ENCODE measurements around the gene KIAA1217. TPM values are rescaled to one million over a fixed set of nuclear protein-coding genes. Genes with fewer than 3 reads are reported as not detected.

KIAA1217 gene
- total and polyA plus RNA-seq, 3 experiments from 2014 or later, result 0.20 TPM; not detected in 2

DNA sequence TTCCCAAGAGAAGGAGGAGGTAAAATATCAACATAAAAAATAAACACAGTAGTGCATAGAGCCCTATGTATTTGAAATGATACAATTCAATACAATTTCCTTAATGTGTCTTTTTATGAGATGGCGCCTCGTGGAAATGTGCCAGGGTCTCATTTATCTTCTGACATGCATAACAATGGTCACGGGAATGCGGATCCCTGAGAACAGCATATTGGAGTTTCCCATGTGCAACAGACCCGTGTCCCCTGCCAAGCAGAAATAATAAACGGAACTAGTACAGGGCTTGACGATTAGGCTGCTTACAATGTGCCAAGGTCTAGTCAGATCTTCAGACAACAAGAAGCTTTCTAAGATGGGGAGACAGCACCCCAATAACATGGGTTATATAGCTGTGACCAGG is 296.8 kb downstream of the KIAA1217 start:
- Mint-ChIP-seq H3K36me3 (no peaks in the 10 kb centered on the region), H3K4me3 (no peak overlapping the region)
- no peak overlapping the region for H3K27ac ChIP-seq (ENCODE audit: low read depth, low read length)

DNA sequence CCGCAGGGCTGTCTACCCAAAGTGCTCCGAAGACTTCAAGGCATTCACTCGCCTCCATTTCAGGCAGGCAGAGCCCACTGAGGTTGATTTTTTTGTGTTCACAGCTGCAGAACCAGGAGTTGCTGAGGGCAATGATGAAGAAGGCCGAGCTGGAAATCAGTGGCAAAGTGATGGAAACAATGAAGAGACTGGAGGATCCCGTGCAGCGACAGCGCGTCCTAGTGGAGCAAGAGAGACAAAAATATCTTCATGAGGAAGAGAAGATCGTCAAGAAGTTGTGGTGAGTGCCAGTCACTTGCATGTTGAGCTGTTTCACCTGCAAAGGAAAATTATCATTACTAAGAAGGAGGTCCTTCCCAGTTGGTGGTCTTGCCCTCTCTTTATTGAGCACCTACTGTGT is 304.2 kb downstream of the KIAA1217 start:
- no peaks in the 10 kb centered on the region for H3K36me3 Mint-ChIP-seq
- CTCF ChIA-PET, result no interaction called here

More for the DNA sequence above, 296.8 kb downstream of the KIAA1217 start:
- Mint-ChIP-seq H3K4me1 (no peaks in the 10 kb centered on the region), H3K27me3 (peaks cover 3 to 26% of the 10 kb centered on the region in 2 donors), H3K9me3 (peaks cover 0 to 5% (median 4%) of the 10 kb centered on the region in 5 donors), H3K27ac (no peak overlapping the region)
- Histone ChIP-seq H3K9me3 (ENCODE audit: low read length) (no peaks in the 10 kb centered on the region), H3K4me1 (ENCODE audit: insufficient read depth, low read length) (no peaks in the 10 kb centered on the region), H3K4me3 (ENCODE audit: low read length) (no peak overlapping the region), H3K27me3 (ENCODE audit: insufficient read depth, low read length, poor library complexity, severe bottlenecking) (no peaks in the 10 kb centered on the region), H3K36me3 (ENCODE audit: insufficient read depth, low read length) (no peaks in the 10 kb centered on the region)
- ChIA-PET CTCF (no interaction called here), POLR2A (no interaction called here)
- DNase-seq, result no peak

DNA sequence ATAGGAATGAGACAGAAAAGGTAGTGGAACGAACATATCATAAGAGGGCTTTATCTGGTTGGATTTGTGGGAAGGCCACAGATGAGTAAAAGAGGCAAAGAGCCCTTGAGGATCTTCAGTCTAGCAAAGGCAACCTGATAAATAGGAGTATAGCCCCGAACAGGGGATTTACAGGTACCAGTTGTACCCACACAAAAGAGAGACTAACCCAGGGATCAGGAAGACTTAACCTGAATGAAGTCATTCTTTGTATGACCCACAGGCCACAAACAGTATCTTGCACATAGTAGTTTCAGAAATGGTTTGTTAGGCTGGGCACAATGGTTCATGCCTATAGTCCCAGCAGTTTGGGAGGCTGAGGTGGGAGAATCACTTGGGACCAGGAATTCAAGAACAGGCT is 306.5 kb downstream of the KIAA1217 start:
- Histone ChIP-seq H3K4me3 (ENCODE audit: low read length) (no peak overlapping the region), H3K36me3 (ENCODE audit: insufficient read depth, low read length) (no peaks in the 10 kb centered on the region), H3K4me1 (ENCODE audit: insufficient read depth, low read length) (no peaks in the 10 kb centered on the region), H3K9me3 (ENCODE audit: low read length) (no peaks in the 10 kb centered on the region), H3K27ac (ENCODE audit: low read depth, low read length) (no peak overlapping the region), H3K27me3 (ENCODE audit: insufficient read depth, low read length, poor library complexity, severe bottlenecking) (no peaks in the 10 kb centered on the region)
- ChIA-PET CTCF (no interaction called here), POLR2A (no interaction called here)
- peaks cover 12 to 15% (median 14%) of the 10 kb centered on the region in 3 donors for H3K4me1 Mint-ChIP-seq
- no peaks in the 10 kb centered on the region for H3K9me3 Mint-ChIP-seq
- no peak for DNase-seq
- H3K4me3 Mint-ChIP-seq, result no peak overlapping the region
- no peak overlapping the region for H3K27ac Mint-ChIP-seq
- H3K27me3 Mint-ChIP-seq, result peaks cover 12 to 22% of the 10 kb centered on the region in 2 donors
- no peaks in the 10 kb centered on the region for H3K36me3 Mint-ChIP-seq

More for the DNA sequence above, 304.2 kb downstream of the KIAA1217 start:
- Histone ChIP-seq H3K27me3 (ENCODE audit: insufficient read depth, low read length, poor library complexity, severe bottlenecking) (no peaks in the 10 kb centered on the region), H3K4me1 (ENCODE audit: insufficient read depth, low read length) (no peaks in the 10 kb centered on the region), H3K27ac (ENCODE audit: low read depth, low read length) (no peak overlapping the region), H3K4me3 (ENCODE audit: low read length) (no peak overlapping the region), H3K36me3 (ENCODE audit: insufficient read depth, low read length) (no peaks in the 10 kb centered on the region), H3K9me3 (ENCODE audit: low read length) (no peaks in the 10 kb centered on the region)
- Mint-ChIP-seq H3K4me3 (no peak overlapping the region), H3K27me3 (peaks cover 6 to 12% of the 10 kb centered on the region in 2 donors), H3K4me1 (no peaks in the 10 kb centered on the region), H3K9me3 (no peaks in the 10 kb centered on the region), H3K27ac (no peak overlapping the region)
- POLR2A ChIA-PET, result no interaction called here
- no peak for DNase-seq

DNA sequence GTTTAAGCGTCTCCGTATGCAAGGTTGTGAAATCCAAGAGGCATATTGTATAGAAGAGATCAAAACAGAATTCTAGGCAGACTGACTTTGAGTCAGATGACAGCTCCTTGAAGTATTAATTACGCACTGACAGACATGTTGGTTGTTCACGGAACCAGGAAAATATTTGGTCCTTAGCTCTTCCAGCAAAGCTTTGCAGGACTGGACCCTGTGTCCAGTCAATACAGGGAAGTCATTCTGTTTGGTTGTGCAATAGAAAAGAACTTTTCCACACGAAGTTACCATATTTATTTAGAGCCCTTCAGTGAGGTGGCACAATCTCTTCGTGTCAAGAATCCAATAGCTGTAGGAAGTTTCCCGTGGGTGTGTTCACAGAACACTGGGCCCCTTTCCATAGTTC is 309.5 kb downstream of the KIAA1217 start:
- POLR2A ChIA-PET, result no interaction called here
- CTCF ChIA-PET, result interaction anchor here (1.1 to 2.6 kb wide), 3 partner anchors 10 to 14 kb away, joined by 3 to 6 read pairs (median 3); no protein-coding TSS in a partner anchor

DNA sequence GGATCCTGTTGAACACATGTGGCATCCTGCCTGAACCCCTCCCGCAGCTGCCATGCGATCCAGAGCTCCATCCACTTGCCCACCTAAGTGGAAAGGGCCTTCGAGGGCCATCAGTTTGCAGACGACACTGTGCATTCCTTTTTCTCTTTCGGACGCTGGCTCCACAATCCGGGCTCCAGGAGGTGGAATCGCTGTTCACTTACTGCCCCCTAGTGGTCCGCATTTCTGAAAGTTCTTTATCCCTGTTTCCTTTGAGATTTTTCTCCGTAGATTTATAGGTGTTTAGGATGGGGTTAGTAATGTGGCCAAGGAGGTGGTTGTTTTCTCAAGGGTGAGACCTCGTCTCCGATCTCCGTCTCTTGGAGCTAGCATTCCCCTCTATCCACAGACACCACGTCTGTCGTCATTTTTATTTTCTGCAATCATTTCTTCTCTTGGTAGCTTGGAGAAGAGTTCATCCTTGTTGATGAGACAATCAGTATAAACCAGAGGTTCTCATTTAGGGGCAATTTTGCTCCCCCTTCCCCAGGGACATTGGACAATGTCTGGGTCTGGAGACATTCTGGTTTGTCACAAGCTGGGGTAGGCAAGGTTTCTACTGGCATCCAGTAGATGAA is 310.2 kb downstream of the KIAA1217 start:
- ChIA-PET POLR2A (no interaction called here), CTCF (interaction anchor here (0.8 to 2.6 kb wide), 3 partner anchors 10 to 15 kb away, joined by 3 to 6 read pairs (median 3); no protein-coding TSS in a partner anchor)
- H3K27ac ChIP-seq (ENCODE audit: low read depth, low read length), result no peak overlapping the region
- peak overlapping the region; percentile 28 for H3K4me3 ChIP-seq (ENCODE audit: low read length)
- Mint-ChIP-seq H3K36me3 (no peaks in the 10 kb centered on the region), H3K4me1 (peaks cover 12 to 15% (median 14%) of the 10 kb centered on the region in 3 donors), H3K27ac (peak overlapping the region in 1 of 8 donors; percentile 83), H3K4me3 (peak overlapping the region; percentile 2 to 76 (median 65)), H3K27me3 (peaks cover 9 to 15% of the 10 kb centered on the region in 2 donors), H3K9me3 (no peaks in the 10 kb centered on the region)
- no peaks in the 10 kb centered on the region for H3K27me3 ChIP-seq (ENCODE audit: insufficient read depth, low read length, poor library complexity, severe bottlenecking)
- H3K9me3 ChIP-seq (ENCODE audit: low read length), result no peaks in the 10 kb centered on the region
- no peaks in the 10 kb centered on the region for H3K36me3 ChIP-seq (ENCODE audit: insufficient read depth, low read length)
- DNase-seq, result peak in 2 of 5 donors; percentile 5 to 6
- no peaks in the 10 kb centered on the region for H3K4me1 ChIP-seq (ENCODE audit: insufficient read depth, low read length)

More for the DNA sequence above, 309.5 kb downstream of the KIAA1217 start:
- DNase-seq, result no peak
- Mint-ChIP-seq H3K4me3 (no peak overlapping the region), H3K9me3 (no peaks in the 10 kb centered on the region), H3K27me3 (peaks cover 9 to 15% of the 10 kb centered on the region in 2 donors), H3K36me3 (no peaks in the 10 kb centered on the region), H3K27ac (no peak overlapping the region), H3K4me1 (peaks cover 12 to 15% (median 14%) of the 10 kb centered on the region in 3 donors)
- H3K9me3 ChIP-seq (ENCODE audit: low read length), result no peaks in the 10 kb centered on the region
- H3K36me3 ChIP-seq (ENCODE audit: insufficient read depth, low read length), result no peaks in the 10 kb centered on the region
- no peaks in the 10 kb centered on the region for H3K27me3 ChIP-seq (ENCODE audit: insufficient read depth, low read length, poor library complexity, severe bottlenecking)
- no peak overlapping the region for H3K27ac ChIP-seq (ENCODE audit: low read depth, low read length)
- H3K4me3 ChIP-seq (ENCODE audit: low read length), result no peak overlapping the region
- H3K4me1 ChIP-seq (ENCODE audit: insufficient read depth, low read length), result no peaks in the 10 kb centered on the region

DNA sequence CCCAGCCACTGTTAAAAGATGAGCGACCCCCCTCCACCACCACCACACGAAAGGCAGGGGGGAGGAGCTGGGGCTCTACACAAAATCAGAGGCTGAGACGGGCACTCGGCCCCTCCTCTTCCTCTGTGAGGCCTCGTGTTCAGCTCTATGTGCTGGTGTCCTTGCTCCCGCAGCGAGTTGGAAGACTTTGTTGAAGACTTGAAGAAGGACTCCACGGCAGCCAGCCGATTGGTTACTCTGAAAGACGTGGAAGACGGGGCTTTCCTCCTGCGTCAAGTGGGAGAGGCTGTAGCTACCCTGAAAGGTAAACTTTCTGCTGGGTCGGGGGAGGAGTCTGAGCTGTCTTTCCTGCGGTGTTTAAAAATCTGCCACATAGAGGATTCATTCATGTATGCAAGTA is 311.0 kb downstream of the KIAA1217 start:
- Histone ChIP-seq H3K9me3 (ENCODE audit: low read length) (no peaks in the 10 kb centered on the region), H3K36me3 (ENCODE audit: insufficient read depth, low read length) (no peaks in the 10 kb centered on the region), H3K4me3 (ENCODE audit: low read length) (peak overlapping the region; percentile 28), H3K27me3 (ENCODE audit: insufficient read depth, low read length, poor library complexity, severe bottlenecking) (no peaks in the 10 kb centered on the region), H3K4me1 (ENCODE audit: insufficient read depth, low read length) (no peaks in the 10 kb centered on the region), H3K27ac (ENCODE audit: low read depth, low read length) (no peak overlapping the region)
- ChIA-PET POLR2A (no interaction called here), CTCF (interaction anchor here (2.6 kb wide), 1 partner anchor 12 kb away, joined by 6 read pairs; no protein-coding TSS in a partner anchor)
- Mint-ChIP-seq H3K27me3 (peaks cover 11 to 15% of the 10 kb centered on the region in 2 donors), H3K9me3 (no peaks in the 10 kb centered on the region), H3K4me1 (peaks cover 12 to 15% (median 14%) of the 10 kb centered on the region in 3 donors), H3K36me3 (no peaks in the 10 kb centered on the region), H3K27ac (peak overlapping the region in 4 of 8 donors; percentile 11 to 88 (median 78)), H3K4me3 (peak overlapping the region; percentile 26 to 76 (median 66))
- DNase-seq, result peak in 3 of 5 donors; percentile 4 to 58 (median 14)

DNA sequence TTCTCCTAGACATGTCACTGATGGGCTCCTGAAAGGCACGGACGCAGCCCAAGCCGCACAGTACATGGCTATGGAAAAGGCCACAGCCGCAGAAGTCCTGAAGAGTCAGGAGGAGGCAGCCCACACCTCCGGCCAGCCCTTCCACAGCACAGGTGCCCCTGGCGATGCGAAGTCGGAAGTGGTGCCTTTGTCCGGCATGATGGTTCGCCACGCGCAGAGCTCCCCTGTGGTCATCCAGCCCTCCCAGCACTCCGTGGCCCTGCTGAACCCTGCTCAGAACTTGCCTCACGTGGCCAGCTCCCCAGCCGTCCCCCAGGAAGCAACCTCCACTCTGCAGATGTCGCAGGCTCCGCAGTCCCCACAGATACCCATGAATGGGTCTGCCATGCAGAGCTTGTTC is 315.4 kb downstream of the KIAA1217 start:
- no peaks in the 10 kb centered on the region for H3K9me3 Mint-ChIP-seq
- Histone ChIP-seq H3K36me3 (ENCODE audit: insufficient read depth, low read length) (no peaks in the 10 kb centered on the region), H3K27ac (ENCODE audit: low read depth, low read length) (no peak overlapping the region), H3K4me3 (ENCODE audit: low read length) (no peak overlapping the region), H3K4me1 (ENCODE audit: insufficient read depth, low read length) (no peaks in the 10 kb centered on the region), H3K9me3 (ENCODE audit: low read length) (no peaks in the 10 kb centered on the region), H3K27me3 (ENCODE audit: insufficient read depth, low read length, poor library complexity, severe bottlenecking) (no peaks in the 10 kb centered on the region)
- H3K27me3 Mint-ChIP-seq, result peaks cover 8 to 10% of the 10 kb centered on the region in 2 donors
- DNase-seq, result no peak
- H3K4me1 Mint-ChIP-seq, result peaks cover 7 to 10% (median 10%) of the 10 kb centered on the region in 3 donors
- no peaks in the 10 kb centered on the region for H3K36me3 Mint-ChIP-seq
- no peak overlapping the region for H3K4me3 Mint-ChIP-seq
- ChIA-PET POLR2A (no interaction called here), CTCF (no interaction called here)
- peak overlapping the region in 1 of 8 donors; percentile 9 for H3K27ac Mint-ChIP-seq

DNA sequence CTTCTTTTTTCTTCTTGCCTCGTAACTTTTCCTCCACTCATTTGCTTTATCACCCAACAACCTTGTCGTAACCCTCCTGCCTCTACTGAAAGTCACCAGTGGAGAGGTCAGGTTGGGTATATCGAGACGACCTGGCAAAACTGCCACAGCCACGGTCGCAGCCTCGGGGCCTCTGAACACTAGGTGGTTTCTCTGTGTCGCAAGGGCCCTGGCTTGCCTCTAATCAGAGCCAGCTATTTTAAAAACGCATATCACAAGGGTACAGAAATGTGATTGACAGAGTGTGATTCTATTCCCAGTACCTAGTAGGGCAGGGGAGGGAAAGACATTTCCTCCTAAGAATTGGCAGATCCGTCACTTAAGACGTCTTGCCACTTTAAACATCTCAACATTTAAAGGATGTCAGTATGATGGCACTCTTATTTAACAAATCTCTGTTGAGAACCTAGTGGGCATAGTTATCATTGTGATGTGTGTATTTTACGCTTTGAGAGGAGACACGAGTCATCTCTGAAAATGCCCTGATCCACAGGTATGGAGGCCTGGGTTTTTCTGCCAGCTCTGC is 317.2 kb downstream of the KIAA1217 start:
- H3K36me3 Mint-ChIP-seq, result no peaks in the 10 kb centered on the region
- H3K27ac ChIP-seq (ENCODE audit: low read depth, low read length), result no peak overlapping the region
- H3K4me1 ChIP-seq (ENCODE audit: insufficient read depth, low read length), result no peaks in the 10 kb centered on the region
- H3K4me1 Mint-ChIP-seq, result no peaks in the 10 kb centered on the region
- H3K27me3 ChIP-seq (ENCODE audit: insufficient read depth, low read length, poor library complexity, severe bottlenecking), result no peaks in the 10 kb centered on the region
- no peaks in the 10 kb centered on the region for H3K9me3 ChIP-seq (ENCODE audit: low read length)
- H3K27me3 Mint-ChIP-seq, result peaks cover 11% of the 10 kb centered on the region in 2 donors
- H3K36me3 ChIP-seq (ENCODE audit: insufficient read depth, low read length), result no peaks in the 10 kb centered on the region
- DNase-seq, result no peak
- ChIA-PET POLR2A (no interaction called here), CTCF (no interaction called here)
- no peak overlapping the region for H3K4me3 Mint-ChIP-seq
- no peak overlapping the region for H3K4me3 ChIP-seq (ENCODE audit: low read length)
- H3K27ac Mint-ChIP-seq, result peak overlapping the region in 1 of 8 donors; percentile 2
- H3K9me3 Mint-ChIP-seq, result no peaks in the 10 kb centered on the region
